Breast epithelium (tissue), 4 donors: ENCODE measurements around the gene PCDHA8. TPM values are rescaled to one million over a fixed set of nuclear protein-coding genes. Genes with fewer than 3 reads are reported as not detected.

Experiments
- DNase-seq, 2 donors: peaks; one replicate each; pipeline ENCODE4 v3.0.0-alpha.2; 2019; ENCODE audit warnings: low spot score in 2 of 2
- H3K27ac ChIP-seq, 2 donors: fragments of 200-600 bp; sonication (generic) in 1 of 2; one replicate each; pipeline ENCODE4 v1.5.1; 2016 to 2019; ENCODE audit warnings: mild to moderate bottlenecking in 1 of 2
- H3K27me3 ChIP-seq, 2 donors: fragments of 200-600 bp; sonication (generic) in 1 of 2; one replicate each; pipeline versions ENCODE4 v1.5.1 to v1.6.0; 2017 to 2019; ENCODE audit warnings: control low read depth in 1 of 2, mild to moderate bottlenecking in 1 of 2
- H3K36me3 ChIP-seq: fragments of 200-600 bp; one replicate; pipeline ENCODE4 v1.5.1; 2019
- H3K4me1 ChIP-seq, 2 donors: fragments of 200-600 bp; sonication (generic); one replicate each; pipeline ENCODE4 v1.5.1; 2016 to 2019; ENCODE audit warnings: control low read depth in 1 of 2
- H3K4me3 ChIP-seq, 3 donors: fragments of 200-600 bp; sonication (generic); 1 replicate in 2 of 3; 2 replicates in 1 of 3; pipeline ENCODE4 v1.5.1; 2016 to 2019; ENCODE audit warnings: mild to moderate bottlenecking in 3 of 3, moderate library complexity in 2 of 3
- H3K9me3 ChIP-seq, 2 donors: fragments of 200-600 bp; sonication (generic) in 1 of 2; one replicate each; pipeline ENCODE4 v1.5.1; 2016 to 2019; ENCODE audit warnings: control low read depth in 1 of 2
- POLR2A ChIP-seq: fragments of 450-650 bp; IDR thresholded peaks from one replicate; pipeline ENCODE4 v1.6.1; 2016; ENCODE audit warnings: antibody characterized with exemption, mild to moderate bottlenecking, moderate library complexity
- POLR2AphosphoS5 ChIP-seq, 3 donors: sonication (generic); formaldehyde crosslinking; IDR thresholded peaks; one replicate each; pipeline ENCODE4 v1.6.1; 2017; ENCODE audit warnings: antibody characterized with exemption in 3 of 3
- intact Hi-C: fragments of 100-400 bp; cut with DNase I; formaldehyde crosslinking; loops from one replicate; pipeline ENCODE4 v1.15.1; 2023; ENCODE audit warnings: low total_unique reads
- total RNA-seq, 3 donors: library from RNA; depleted of rRNA; stranded (reverse); fragments of >200 nt; gene quantifications; one replicate each; pipeline ENCODE4 v1.1.0, GENCODE V29; 2016
- TF ChIP-seq, protein P1 (sequence below), 3 donors: fragments of 450-650 bp; IDR thresholded peaks; one replicate each; pipeline ENCODE4 v1.5.1; 2016 to 2017; ENCODE audit warnings: antibody characterized with exemption in 3 of 3, mild to moderate bottlenecking in 3 of 3, moderate library complexity in 3 of 3

PCDHA8 gene
- total RNA-seq, 3 donors from 2014 or later: 0.32 to 0.98 (median 0.88) TPM

DNA sequence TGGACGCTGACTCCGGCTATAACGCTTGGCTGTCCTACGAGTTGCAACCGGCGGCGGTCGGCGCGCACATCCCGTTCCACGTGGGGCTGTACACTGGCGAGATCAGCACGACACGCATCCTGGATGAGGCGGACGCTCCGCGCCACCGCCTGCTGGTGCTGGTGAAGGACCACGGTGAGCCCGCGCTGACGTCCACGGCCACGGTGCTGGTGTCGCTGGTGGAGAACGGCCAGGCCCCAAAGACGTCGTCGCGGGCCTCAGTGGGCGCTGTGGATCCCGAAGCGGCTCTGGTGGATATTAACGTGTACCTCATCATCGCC is 36.2 kb downstream of the PCDHA8 start:
- Histone ChIP-seq H3K27me3 (no peaks in the 10 kb centered on the region), H3K4me3 (no peak overlapping the region), H3K36me3 (no peaks in the 10 kb centered on the region), H3K4me1 (no peaks in the 10 kb centered on the region), H3K9me3 (peaks cover 25 to 49% of the 10 kb centered on the region in 2 donors), H3K27ac (no peak overlapping the region)
- intact Hi-C loops: no loop called here
- DNase-seq: no peak
- no peak for TF ChIP-seq POLR2AphosphoS5 (IDR thresholded peaks at IDR 0.05)
- TF ChIP-seq POLR2A: no peak
- TF ChIP-seq, protein P1, sequence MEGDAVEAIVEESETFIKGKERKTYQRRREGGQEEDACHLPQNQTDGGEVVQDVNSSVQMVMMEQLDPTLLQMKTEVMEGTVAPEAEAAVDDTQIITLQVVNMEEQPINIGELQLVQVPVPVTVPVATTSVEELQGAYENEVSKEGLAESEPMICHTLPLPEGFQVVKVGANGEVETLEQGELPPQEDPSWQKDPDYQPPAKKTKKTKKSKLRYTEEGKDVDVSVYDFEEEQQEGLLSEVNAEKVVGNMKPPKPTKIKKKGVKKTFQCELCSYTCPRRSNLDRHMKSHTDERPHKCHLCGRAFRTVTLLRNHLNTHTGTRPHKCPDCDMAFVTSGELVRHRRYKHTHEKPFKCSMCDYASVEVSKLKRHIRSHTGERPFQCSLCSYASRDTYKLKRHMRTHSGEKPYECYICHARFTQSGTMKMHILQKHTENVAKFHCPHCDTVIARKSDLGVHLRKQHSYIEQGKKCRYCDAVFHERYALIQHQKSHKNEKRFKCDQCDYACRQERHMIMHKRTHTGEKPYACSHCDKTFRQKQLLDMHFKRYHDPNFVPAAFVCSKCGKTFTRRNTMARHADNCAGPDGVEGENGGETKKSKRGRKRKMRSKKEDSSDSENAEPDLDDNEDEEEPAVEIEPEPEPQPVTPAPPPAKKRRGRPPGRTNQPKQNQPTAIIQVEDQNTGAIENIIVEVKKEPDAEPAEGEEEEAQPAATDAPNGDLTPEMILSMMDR (IDR thresholded peaks at IDR 0.05): no peak

DNA sequence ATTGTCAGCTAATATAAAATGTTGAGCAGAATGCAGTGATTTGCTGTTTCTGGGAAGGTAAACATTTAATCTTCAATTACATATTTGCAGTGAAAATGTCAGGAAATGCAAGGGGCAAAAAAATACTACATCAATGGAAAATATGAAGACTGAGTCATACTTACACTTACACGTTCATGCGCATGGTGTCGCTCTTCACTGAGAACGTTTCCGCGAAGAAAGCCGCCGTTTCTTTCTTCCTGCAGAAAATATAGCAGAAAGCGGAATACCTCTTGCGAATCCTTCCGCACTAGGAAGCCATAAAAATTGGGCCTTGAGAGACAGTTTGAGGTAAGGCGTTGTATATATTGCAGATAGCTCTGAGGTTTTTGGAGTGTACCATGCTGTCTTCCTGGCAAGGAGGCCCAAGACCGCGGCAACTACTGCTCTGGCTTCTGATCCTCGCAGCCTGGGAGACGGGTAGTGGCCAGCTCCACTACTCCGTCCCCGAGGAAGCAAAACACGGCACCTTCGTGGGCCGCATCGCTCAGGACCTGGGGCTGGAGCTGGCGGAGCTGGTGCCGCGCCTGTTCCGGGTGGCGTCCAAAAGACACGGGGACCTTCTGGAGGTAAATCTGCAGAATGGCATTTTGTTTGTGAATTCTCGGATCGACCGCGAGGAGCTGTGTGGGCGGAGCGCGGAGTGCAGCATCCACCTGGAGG is 41.1 kb downstream of the PCDHA8 start, which contains the start of gene PCDHA13:
Gene PCDHA13, plus strand, starts transcription at position 236 of the 702 bp plus-strand sequence. Its CDS starts 145 bp downstream, at position 381.
- no peak for DNase-seq
- Histone ChIP-seq H3K27ac (no peak within 1 kb of the TSS), H3K36me3 (no peaks in the 10 kb centered on the region), H3K9me3 (peaks cover 31 to 56% of the 10 kb centered on the region in 2 donors), H3K4me1 (no peaks in the 10 kb centered on the region), H3K4me3 (peak within 1 kb of the TSS in 2 of 3 donors; percentile 32 to 50), H3K27me3 (no peaks in the 10 kb centered on the region)
- intact Hi-C loops: no loop called here
- TF ChIP-seq, protein P1 (IDR thresholded peaks at IDR 0.05): no peak
- no peak for TF ChIP-seq POLR2AphosphoS5 (IDR thresholded peaks at IDR 0.05)
- TF ChIP-seq POLR2A: no peak

DNA sequence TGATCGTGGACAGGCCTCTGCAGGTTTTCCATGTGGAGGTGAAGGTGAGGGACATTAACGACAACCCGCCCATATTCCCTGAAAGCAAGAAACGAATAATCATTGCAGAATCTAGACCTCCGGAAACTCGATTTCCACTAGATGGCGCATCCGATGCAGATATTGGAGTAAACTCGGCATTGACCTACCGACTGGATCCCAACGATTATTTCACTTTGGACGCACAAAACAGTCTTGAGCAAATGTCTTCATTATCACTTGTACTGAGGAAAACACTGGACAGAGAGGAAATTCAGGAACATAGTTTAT is 41.6 kb downstream of the PCDHA8 start:
- intact Hi-C loops: no loop called here
- H3K27ac ChIP-seq: no peak overlapping the region
- H3K4me1 ChIP-seq: no peaks in the 10 kb centered on the region
- peaks cover 26 to 51% of the 10 kb centered on the region in 2 donors for H3K9me3 ChIP-seq
- TF ChIP-seq, protein P1 (IDR thresholded peaks at IDR 0.05): no peak
- no peak for TF ChIP-seq POLR2A
- TF ChIP-seq POLR2AphosphoS5 (IDR thresholded peaks at IDR 0.05): no peak
- no peak for DNase-seq
- no peaks in the 10 kb centered on the region for H3K27me3 ChIP-seq
- no peaks in the 10 kb centered on the region for H3K36me3 ChIP-seq
- peak overlapping the region in 2 of 3 donors; percentile 32 to 50 for H3K4me3 ChIP-seq

DNA sequence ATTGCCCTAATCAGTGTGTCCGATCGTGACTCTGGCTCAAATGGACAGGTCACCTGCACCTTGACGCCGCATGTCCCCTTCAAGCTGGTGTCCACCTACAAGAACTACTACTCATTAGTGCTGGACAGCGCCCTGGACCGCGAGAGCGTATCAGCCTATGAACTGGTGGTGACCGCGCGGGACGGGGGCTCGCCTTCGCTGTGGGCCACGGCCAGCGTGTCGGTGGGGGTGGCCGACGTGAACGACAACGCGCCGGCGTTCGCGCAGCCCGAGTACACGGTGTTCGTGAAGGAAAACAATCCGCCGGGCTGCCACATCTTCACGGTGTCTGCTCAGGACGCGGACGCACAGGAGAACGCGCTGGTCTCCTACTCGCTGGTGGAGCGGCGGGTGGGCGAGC is 42.4 kb downstream of the PCDHA8 start:
- Histone ChIP-seq H3K9me3 (peaks cover 25 to 44% of the 10 kb centered on the region in 2 donors), H3K36me3 (no peaks in the 10 kb centered on the region), H3K4me1 (no peaks in the 10 kb centered on the region), H3K4me3 (no peak overlapping the region), H3K27me3 (no peaks in the 10 kb centered on the region), H3K27ac (no peak overlapping the region)
- intact Hi-C loops: no loop called here
- TF ChIP-seq POLR2A (no peak), POLR2AphosphoS5 (IDR thresholded peaks at IDR 0.05) (no peak)
- TF ChIP-seq, protein P1 (IDR thresholded peaks at IDR 0.05): no peak
- no peak for DNase-seq

DNA sequence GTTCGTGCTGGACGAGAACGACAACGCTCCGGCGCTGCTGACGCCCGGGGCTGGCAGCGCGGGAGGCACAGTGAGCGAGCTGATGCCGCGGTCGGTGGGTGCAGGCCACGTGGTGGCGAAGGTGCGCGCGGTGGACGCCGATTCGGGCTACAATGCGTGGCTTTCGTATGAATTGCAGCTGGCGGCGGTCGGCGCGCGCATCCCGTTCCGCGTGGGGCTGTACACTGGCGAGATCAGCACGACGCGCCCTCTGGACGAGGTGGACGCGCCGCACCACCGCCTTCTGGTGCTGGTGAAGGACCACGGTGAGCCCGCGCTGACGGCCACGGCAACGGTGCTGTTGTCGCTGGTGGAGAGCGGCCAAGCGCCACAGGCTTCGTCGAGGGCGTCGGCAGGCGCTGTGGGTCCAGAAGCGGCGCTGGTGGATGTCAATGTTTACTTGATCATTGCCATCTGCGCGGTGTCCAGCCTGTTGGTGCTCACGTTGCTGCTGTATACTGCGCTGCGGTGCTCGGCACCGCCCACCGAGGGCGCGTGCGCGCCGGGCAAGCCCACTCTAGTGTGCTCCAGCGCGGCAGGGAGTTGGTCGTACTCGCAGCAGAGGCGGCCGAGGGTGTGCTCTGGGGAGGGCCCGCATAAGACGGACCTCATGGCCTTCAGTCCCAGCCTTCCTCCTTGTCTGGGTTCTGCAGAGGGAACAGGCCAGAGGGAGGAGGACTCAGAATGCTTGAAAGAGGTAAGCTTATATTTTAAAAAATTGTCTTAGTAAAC is 43.1 kb downstream of the PCDHA8 start:
- Histone ChIP-seq H3K9me3 (peaks cover 25 to 42% of the 10 kb centered on the region in 2 donors), H3K4me3 (no peak overlapping the region), H3K36me3 (no peaks in the 10 kb centered on the region), H3K27me3 (no peaks in the 10 kb centered on the region), H3K27ac (no peak overlapping the region), H3K4me1 (no peaks in the 10 kb centered on the region)
- TF ChIP-seq POLR2A: no peak
- intact Hi-C loops: no loop called here
- DNase-seq: no peak

Other genes starting within 250 kb of the PCDHA8 start
- 100 to 1,000 TPM in 1 of 3 donors, 10 to 100 TPM in 2; 46.9 to 119 (median 65.7) TPM for gene CD14, start 208.0 kb upstream of the PCDHA8 start, total RNA-seq
- gene TMCO6, start 201.7 kb upstream of the PCDHA8 start, total RNA-seq: 10 to 100 TPM; 23.0 to 45.4 (median 34.1) TPM
- gene NDUFA2, start 193.6 kb upstream of the PCDHA8 start, total RNA-seq: 10 to 100 TPM; 60.0 to 68.2 (median 67.8) TPM
- 100 to 1,000 TPM; 113 to 146 (median 138) TPM for gene IK, start 193.4 kb upstream of the PCDHA8 start, total RNA-seq
- 10 to 100 TPM; 20.0 to 25.6 (median 25.3) TPM for gene WDR55, start 176.3 kb upstream of the PCDHA8 start, total RNA-seq
- 1 to 10 TPM in 2 of 3 donors, under 1 TPM in 1; 0.88 to 2.6 (median 1.4) TPM for gene DND1, start 167.6 kb upstream of the PCDHA8 start, total RNA-seq
- 10 to 100 TPM; 43.2 to 53.7 (median 53.1) TPM for gene HARS1, start 149.8 kb upstream of the PCDHA8 start, total RNA-seq
- gene HARS2, start 149.7 kb upstream of the PCDHA8 start, total RNA-seq: 10 to 100 TPM; 21.1 to 39.4 (median 32.4) TPM
- gene ZMAT2, start 140.7 kb upstream of the PCDHA8 start, total RNA-seq: 10 to 100 TPM; 45.2 to 55.0 (median 52.2) TPM
- gene PCDHA1, start 55.0 kb upstream of the PCDHA8 start, total RNA-seq: not detected
- gene PCDHA2, start 46.3 kb upstream of the PCDHA8 start, total RNA-seq: under 1 TPM in 2 of 3 donors, not detected in 1; 0.33 to 0.59 TPM
- gene PCDHA3, start 40.1 kb upstream of the PCDHA8 start, total RNA-seq: 1 to 10 TPM in 1 of 3 donors, under 1 TPM in 2; 0.96 to 2.8 (median 0.98) TPM
- gene PCDHA4, start 34.1 kb upstream of the PCDHA8 start, total RNA-seq: 1 to 10 TPM in 2 of 3 donors, under 1 TPM in 1; 0.64 to 5.4 (median 2.6) TPM
- 1 to 10 TPM in 1 of 3 donors, under 1 TPM in 2; 0.16 to 1.2 (median 0.66) TPM for gene PCDHA5, start 19.6 kb upstream of the PCDHA8 start, total RNA-seq
- gene PCDHA6, start 13.2 kb upstream of the PCDHA8 start, total RNA-seq: 1 to 10 TPM in 2 of 3 donors, under 1 TPM in 1; 0.96 to 4.2 (median 2.6) TPM
- gene PCDHA7, start 6.9 kb upstream of the PCDHA8 start, total RNA-seq: 1 to 10 TPM; 1.3 TPM
- 1 to 10 TPM in 1 of 3 donors, under 1 TPM in 2; 0.16 to 1.5 (median 0.66) TPM for gene PCDHA9, start 7.2 kb downstream of the PCDHA8 start, total RNA-seq
- gene PCDHA10, start 14.7 kb downstream of the PCDHA8 start, total RNA-seq: 1 to 10 TPM in 2 of 3 donors, under 1 TPM in 1; 0.64 to 6.4 (median 4.9) TPM
- gene PCDHA11, start 27.8 kb downstream of the PCDHA8 start, total RNA-seq: 1 to 10 TPM in 2 of 3 donors, under 1 TPM in 1; 0.48 to 4.3 (median 3.4) TPM
- gene PCDHA12, start 34.1 kb downstream of the PCDHA8 start, total RNA-seq: 1 to 10 TPM in 2 of 3 donors, under 1 TPM in 1; 0.48 to 6.9 (median 5.0) TPM
- gene PCDHA13, start 40.9 kb downstream of the PCDHA8 start, total RNA-seq: 1 to 10 TPM; 1.3 to 3.5 (median 1.6) TPM
- 1 to 10 TPM in 2 of 3 donors, under 1 TPM in 1; 0.80 to 2.5 (median 2.3) TPM for gene PCDHAC1, start 85.1 kb downstream of the PCDHA8 start, total RNA-seq
- 1 to 10 TPM; 2.1 to 2.8 (median 2.6) TPM for gene PCDHAC2, start 125.3 kb downstream of the PCDHA8 start, total RNA-seq
- under 1 TPM in 2 of 3 donors, not detected in 1; under 0.01 TPM for gene PCDHB1, start 210.2 kb downstream of the PCDHA8 start, total RNA-seq